Keratinocyte (primary cell): ENCODE data around the gene NPFFR1. TPM values are rescaled to one million over a fixed set of nuclear protein-coding genes. Genes with fewer than 3 reads are reported as not detected.

Experiments
- DNase-seq: peaks from one replicate; pipeline ENCODE4 v3.0.0-alpha.2; 2011; ENCODE audit warnings: low read depth, missing footprints, low spot score
- FAIRE-seq: peaks from 2 replicates; lab custom pipeline; 2011; peaks lifted over from hg19 to GRCh38; lab: Jason Lieb, UNC
- H2AFZ ChIP-seq: 2 replicates; pipeline ENCODE4 v1.6.0; 2012; ENCODE audit warnings: low read length, control low read depth, inconsistent platforms; ENCODE audit not compliant: control insufficient read depth
- H3K27ac ChIP-seq: 2 replicates; pipeline ENCODE4 v1.5.1; 2011; ENCODE audit warnings: low read length; ENCODE audit not compliant: control insufficient read depth, insufficient read depth
- H3K27me3 ChIP-seq: 3 replicates; pipeline ENCODE4 v1.6.0; 2011; ENCODE audit warnings: low read length; ENCODE audit not compliant: control insufficient read depth, insufficient read depth; ENCODE audit errors: extremely low read depth
- H3K36me3 ChIP-seq, 2 experiments: 2 replicates in 1 of 2; 3 replicates in 1 of 2; pipeline ENCODE4 v1.5.1; 2011; ENCODE audit warnings: low read length in 2 of 2, mild to moderate bottlenecking in 1 of 2; ENCODE audit not compliant: control insufficient read depth in 2 of 2, insufficient read depth in 2 of 2; ENCODE audit errors: extremely low read depth in 1 of 2
- H3K4me1 ChIP-seq: 3 replicates; pipeline ENCODE4 v1.5.1; 2011; ENCODE audit warnings: low read length; ENCODE audit not compliant: control insufficient read depth, insufficient read depth; ENCODE audit errors: extremely low read depth
- H3K4me2 ChIP-seq: 3 replicates; pipeline ENCODE4 v1.6.0; 2011; ENCODE audit warnings: low read depth, low read length; ENCODE audit not compliant: control insufficient read depth, insufficient read depth; ENCODE audit errors: extremely low read depth
- H3K4me3 ChIP-seq, 3 experiments: fragments of 200-600 bp in 1 of 3; sonication (generic) in 1 of 3; 2 replicates in 2 of 3; 3 replicates in 1 of 3; pipeline ENCODE4 v1.5.1; 2011 to 2016; ENCODE audit warnings: low read length in 3 of 3, mild to moderate bottlenecking in 3 of 3, control low read depth in 2 of 3, inconsistent platforms in 1 of 3, low read depth in 1 of 3, mixed read lengths in 1 of 3, mixed run types in 1 of 3, moderate library complexity in 1 of 3; ENCODE audit not compliant: control insufficient read depth in 2 of 3, insufficient read depth in 2 of 3; ENCODE audit errors: extremely low read depth in 1 of 3
- H3K79me2 ChIP-seq: 2 replicates; pipeline ENCODE4 v1.6.0; 2012; ENCODE audit warnings: low read length; ENCODE audit not compliant: control insufficient read depth, insufficient read depth
- H3K9ac ChIP-seq: 3 replicates; pipeline ENCODE4 v1.6.0; 2011; ENCODE audit warnings: low read length; ENCODE audit not compliant: control insufficient read depth, insufficient read depth; ENCODE audit errors: extremely low read depth
- H3K9me1 ChIP-seq: 3 replicates; pipeline ENCODE4 v1.6.0; 2011; ENCODE audit warnings: low read length; ENCODE audit not compliant: control insufficient read depth, insufficient read depth; ENCODE audit errors: extremely low read depth
- H3K9me3 ChIP-seq: 2 replicates; pipeline ENCODE4 v1.5.1; 2012; ENCODE audit warnings: low read depth, low read length; ENCODE audit not compliant: control insufficient read depth
- H4K20me1 ChIP-seq: 3 replicates; pipeline ENCODE4 v1.6.0; 2011; ENCODE audit warnings: low read length; ENCODE audit not compliant: control insufficient read depth, insufficient read depth; ENCODE audit errors: extremely low read depth
- EZH2 ChIP-seq: IDR thresholded peaks from one replicate; pipeline ENCODE4 v1.6.1; 2012; ENCODE audit warnings: inconsistent platforms, mild to moderate bottlenecking, low read length, moderate library complexity
- dilution Hi-C: fragments of 300-500 bp; cut with MboI; formaldehyde crosslinking; loops from one replicate; pipeline ENCODE4 v1.7.0; 2020; ENCODE audit warnings: low sequenced_read_pairs; ENCODE audit not compliant: extremely low pct_ligation_motif_present
- polyA plus RNA-seq, 5 experiments: library from polyadenylated mRNA; depleted of rRNA in 3 of 5; stranded (reverse) in 3 of 5; stranded (forward) in 1 of 5; unstranded in 1 of 5; fragments of >200 nt; gene quantifications; 1 replicate in 1 of 5; 2 replicates in 3 of 5; 3 replicates in 1 of 5; pipeline versions ENCODE4 v1.2.1 to v1.2.3, GENCODE V29; 2011 to 2012; ENCODE audit warnings: missing spikeins in 2 of 5, low read depth in 1 of 5, low replicate concordance in 1 of 5
- TF ChIP-seq, protein P1 (sequence below), 3 experiments: IDR thresholded peaks in 1 of 3; conservative IDR thresholded peaks in 1 of 3; optimal IDR thresholded peaks in 1 of 3; 2 replicates in 2 of 3; 3 replicates in 1 of 3; pipeline versions ENCODE3 to v1.5.1; 2011; ENCODE audit warnings: low read length in 3 of 3, mild to moderate bottlenecking in 3 of 3, moderate library complexity in 2 of 3, control low read depth in 1 of 3, inconsistent platforms in 1 of 3; ENCODE audit not compliant: insufficient read depth in 2 of 3; ENCODE audit errors: extremely low read depth in 1 of 3

The NPFFR1 gene
- polyA plus RNA-seq, 1 donor (not counting 4 experiments of a cell fraction or from before 2014, with no cell fraction given), result not detected

DNA sequence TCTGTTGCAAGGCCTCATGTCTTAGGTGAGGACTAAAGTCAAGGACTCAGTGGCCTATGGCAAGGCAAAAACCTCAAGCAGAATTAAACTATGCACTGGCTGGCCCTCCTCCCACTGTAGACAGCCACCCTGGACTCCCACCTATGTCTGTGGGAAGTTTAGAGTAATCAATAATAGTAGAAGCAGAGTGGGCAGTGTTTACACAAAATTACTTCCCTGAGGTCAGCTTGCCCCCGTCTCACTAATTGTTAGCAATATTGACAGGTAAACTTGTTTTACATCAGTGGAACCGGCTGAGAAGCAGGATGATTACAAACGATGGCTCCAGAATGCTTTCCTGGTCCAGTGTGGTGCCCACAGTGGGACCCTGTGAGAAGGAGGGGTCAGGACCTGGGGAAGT is 27.9 kb upstream of the NPFFR1 start:
- no peaks in the 10 kb centered on the region for H3K9me3 ChIP-seq
- H3K9me1 ChIP-seq, result no peaks in the 10 kb centered on the region
- no peak overlapping the region for H3K4me3 ChIP-seq
- H4K20me1 ChIP-seq, result no peaks in the 10 kb centered on the region
- H3K36me3 ChIP-seq, result no peaks in the 10 kb centered on the region
- H3K79me2 ChIP-seq, result no peaks in the 10 kb centered on the region
- no peak overlapping the region for H3K27ac ChIP-seq
- no peak for FAIRE-seq
- no peaks in the 10 kb centered on the region for H3K27me3 ChIP-seq
- H2AFZ ChIP-seq, result no peak overlapping the region
- dilution Hi-C loops, result no loop called here
- H3K4me2 ChIP-seq, result no peak overlapping the region
- TF ChIP-seq, protein P1, sequence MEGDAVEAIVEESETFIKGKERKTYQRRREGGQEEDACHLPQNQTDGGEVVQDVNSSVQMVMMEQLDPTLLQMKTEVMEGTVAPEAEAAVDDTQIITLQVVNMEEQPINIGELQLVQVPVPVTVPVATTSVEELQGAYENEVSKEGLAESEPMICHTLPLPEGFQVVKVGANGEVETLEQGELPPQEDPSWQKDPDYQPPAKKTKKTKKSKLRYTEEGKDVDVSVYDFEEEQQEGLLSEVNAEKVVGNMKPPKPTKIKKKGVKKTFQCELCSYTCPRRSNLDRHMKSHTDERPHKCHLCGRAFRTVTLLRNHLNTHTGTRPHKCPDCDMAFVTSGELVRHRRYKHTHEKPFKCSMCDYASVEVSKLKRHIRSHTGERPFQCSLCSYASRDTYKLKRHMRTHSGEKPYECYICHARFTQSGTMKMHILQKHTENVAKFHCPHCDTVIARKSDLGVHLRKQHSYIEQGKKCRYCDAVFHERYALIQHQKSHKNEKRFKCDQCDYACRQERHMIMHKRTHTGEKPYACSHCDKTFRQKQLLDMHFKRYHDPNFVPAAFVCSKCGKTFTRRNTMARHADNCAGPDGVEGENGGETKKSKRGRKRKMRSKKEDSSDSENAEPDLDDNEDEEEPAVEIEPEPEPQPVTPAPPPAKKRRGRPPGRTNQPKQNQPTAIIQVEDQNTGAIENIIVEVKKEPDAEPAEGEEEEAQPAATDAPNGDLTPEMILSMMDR (optimal IDR thresholded peaks at IDR 0.05 in 1 of 3, IDR thresholded peaks at IDR 0.05 in 1 of 3, conservative IDR thresholded peaks at IDR 0.05 in 1 of 3; ENCODE audit: extremely low read depth in 1 of 3, insufficient read depth in 2 of 3, low read length in 3 of 3), result no peak
- no peak for TF ChIP-seq EZH2
- H3K4me1 ChIP-seq, result no peaks in the 10 kb centered on the region
- no peak overlapping the region for H3K9ac ChIP-seq
- DNase-seq, result no peak

- Histone ChIP-seq H3K9ac (no peak overlapping the region), H3K9me3 (no peaks in the 10 kb centered on the region), H3K79me2 (no peaks in the 10 kb centered on the region), H3K27ac (no peak overlapping the region), H3K4me3 (no peak overlapping the region), H3K9me1 (no peaks in the 10 kb centered on the region), H3K4me1 (no peaks in the 10 kb centered on the region), H3K27me3 (no peaks in the 10 kb centered on the region), H2AFZ (no peak overlapping the region), H4K20me1 (no peaks in the 10 kb centered on the region), H3K36me3 (no peaks in the 10 kb centered on the region), H3K4me2 (no peak overlapping the region)
- dilution Hi-C loops, result no loop called here
- TF ChIP-seq, protein P1 (optimal IDR thresholded peaks at IDR 0.05 in 1 of 3, IDR thresholded peaks at IDR 0.05 in 1 of 3, conservative IDR thresholded peaks at IDR 0.05 in 1 of 3; ENCODE audit: extremely low read depth in 1 of 3, insufficient read depth in 2 of 3, low read length in 3 of 3), result no peak
- no peak for TF ChIP-seq EZH2
- no peak for DNase-seq
- FAIRE-seq, result no peak
Observed at GRCh38 chr10:70309661-70310060, 25.9 kb upstream of the NPFFR1 start.
